Activated CD4-positive, alpha-beta T cell treated with anti-CD3 and anti-CD28 coated beads, Interleukin-2, amount 50 U/mL, for 48 hours (primary cell): ENCODE data around the gene IL25.
"Not testable (repeated sequence)": the region's sequence is repeated elsewhere in the genome, so short reads cannot be mapped to it uniquely, and the experiment has no call there.

Experiments used
- DNase-seq, 2 experiments: peaks; one replicate each; pipeline ENCODE4 v3.0.0-alpha.2; 2020

IL25 gene

GRCh38 chr14:23377198-23377550, 4.6 kb downstream of the IL25 start:
- DNase-seq: no peak

- no peak for DNase-seq
Measured at GRCh38 chr14:23377573-23378563, 5.3 kb downstream of the IL25 start.

GRCh38 chr14:23378612-23379220, 6.1 kb downstream of the IL25 start:
- DNase-seq: no peak

- DNase-seq: peak; percentile 67 to 72
Measured at GRCh38 chr14:23379366-23380196, 7.0 kb downstream of the IL25 start.

GRCh38 chr14:23380197-23380914, 7.7 kb downstream of the IL25 start:
- no peak for DNase-seq

GRCh38 chr14:23380976-23381375, 8.4 kb downstream of the IL25 start:
- DNase-seq: no peak

- DNase-seq: no peak
Measured at GRCh38 chr14:23381871-23382270, 9.3 kb downstream of the IL25 start.

GRCh38 chr14:23382276-23382675, 9.7 kb downstream of the IL25 start:
- no peak for DNase-seq

GRCh38 chr14:23382731-23383440, 10.3 kb downstream of the IL25 start:
- no peak for DNase-seq

- no peak for DNase-seq
Measured at GRCh38 chr14:23384364-23385080, 11.9 kb downstream of the IL25 start.

- no peak for DNase-seq
Measured at GRCh38 chr14:23385244-23385641, 12.6 kb downstream of the IL25 start.

- DNase-seq: no peak
Measured at GRCh38 chr14:23385642-23386265, 13.1 kb downstream of the IL25 start.

- not testable (repeated sequence) for DNase-seq
Measured at GRCh38 chr14:23386266-23386657, 13.7 kb downstream of the IL25 start.

GRCh38 chr14:23386999-23387398, 14.4 kb downstream of the IL25 start:
- no peak for DNase-seq

GRCh38 chr14:23387916-23388882, 15.6 kb downstream of the IL25 start:
- DNase-seq: no peak

- no peak for DNase-seq
Measured at GRCh38 chr14:23388996-23389395, 16.4 kb downstream of the IL25 start.

GRCh38 chr14:23389396-23389795, 16.8 kb downstream of the IL25 start:
- DNase-seq: no peak

GRCh38 chr14:23389871-23390270, 17.3 kb downstream of the IL25 start:
- DNase-seq: not testable (repeated sequence)

- no peak for DNase-seq
Measured at GRCh38 chr14:23392613-23393012, 20.0 kb downstream of the IL25 start.

- DNase-seq: no peak
Measured at GRCh38 chr14:23396126-23396525, 23.5 kb downstream of the IL25 start.
